Liver (tissue), 3 donors: ENCODE data around the gene APOL6.
"Not testable (repeated sequence)": the region's sequence is repeated elsewhere in the genome, so short reads cannot be mapped to it uniquely, and the experiment has no call there.

Experiments used
- CTCF ChIP-seq: fragments of 150-350 bp; IDR thresholded peaks from 2 replicates; pipeline ENCODE4 v1.5.1; 2017; ENCODE audit warnings: improper control_type of control experiment, low read depth, low read length; ENCODE audit not compliant: missing input control
- GABPA ChIP-seq, 2 donors: IDR thresholded peaks in 1 of 2; conservative IDR thresholded peaks in 1 of 2; 2 replicates each; pipeline ENCODE4 v1.6.1; 2016; ENCODE audit warnings: antibody characterized with exemption in 2 of 2, mild to moderate bottlenecking in 1 of 2, moderate library complexity in 1 of 2
- HNF4A ChIP-seq, 2 donors: conservative IDR thresholded peaks; 2 replicates each; pipeline ENCODE4 v1.6.1; 2016; ENCODE audit warnings: antibody characterized with exemption in 2 of 2, mild to moderate bottlenecking in 2 of 2
- RAD21 ChIP-seq, 2 donors: IDR thresholded peaks; 2 replicates each; pipeline ENCODE4 v1.6.1; 2016; ENCODE audit warnings: antibody characterized with exemption in 2 of 2, mild to moderate bottlenecking in 2 of 2
- donor health status: healthy.
- donor health status: healthy.

GRCh38 chr22:35699852-35700251 is 51.6 kb downstream of the APOL6 start:
- TF ChIP-seq CTCF; HNF4A (conservative IDR thresholded peaks at IDR 0.05); GABPA (IDR thresholded peaks at IDR 0.05 in 1 of 2, conservative IDR thresholded peaks at IDR 0.05 in 1 of 2); RAD21 (IDR thresholded peaks at IDR 0.05): not testable (repeated sequence)
